ENCODE results near the gene CNTNAP2. TPM values are rescaled to one million over a fixed set of nuclear protein-coding genes. Genes with fewer than 3 reads are reported as not detected.

Gene CNTNAP2
- total RNA-seq, 1 experiment from 2014 or later: 42.5 TPM

GRCh38 chr7:146722986-146723385 lies 606.4 kb downstream of the CNTNAP2 start:
- ChIA-PET POLR2A (no interaction called here), CTCF (no interaction called here)
- TF ChIP-seq CTCF (IDR thresholded peaks at IDR 0.05; ENCODE audit: insufficient read depth in 1 of 2, low read depth in 1 of 2, low read length in 1 of 2, severe bottlenecking in 1 of 2, unreplicated experiment in 1 of 2): no peak
- Histone ChIP-seq H3K4me3 (ENCODE audit: low read depth, low read length) (no peak overlapping the region), H3K9me3 (no peaks in the 10 kb centered on the region), H3K27me3 (replicated peaks; ENCODE audit: control insufficient read depth, insufficient read depth, low read length) (no peaks in the 10 kb centered on the region), H3K36me3 (ENCODE audit: control insufficient read depth, insufficient read depth, low read length) (no peaks in the 10 kb centered on the region), H3K4me1 (no peaks in the 10 kb centered on the region)
- H3K4me1 Mint-ChIP-seq (ENCODE audit: low read depth, unreplicated experiment): no peaks in the 10 kb centered on the region
- H3K36me3 Mint-ChIP-seq (ENCODE audit: insufficient read depth, unreplicated experiment): no peaks in the 10 kb centered on the region
- no peak overlapping the region for H3K4me3 Mint-ChIP-seq (ENCODE audit: unreplicated experiment)
- intact Hi-C loops (cut with micrococcal nuclease; ENCODE audit: unreplicated experiment): no loop called here
- H3K27ac Mint-ChIP-seq (ENCODE audit: unreplicated experiment): no peak overlapping the region
- no peaks in the 10 kb centered on the region for H3K9me3 Mint-ChIP-seq (ENCODE audit: unreplicated experiment)
- no TSS peak for BruUV-seq (replicated peaks)
- H3K27me3 Mint-ChIP-seq (ENCODE audit: insufficient read depth, unreplicated experiment): peaks cover 3% of the 10 kb centered on the region
- DNase-seq: no peak

DNA sequence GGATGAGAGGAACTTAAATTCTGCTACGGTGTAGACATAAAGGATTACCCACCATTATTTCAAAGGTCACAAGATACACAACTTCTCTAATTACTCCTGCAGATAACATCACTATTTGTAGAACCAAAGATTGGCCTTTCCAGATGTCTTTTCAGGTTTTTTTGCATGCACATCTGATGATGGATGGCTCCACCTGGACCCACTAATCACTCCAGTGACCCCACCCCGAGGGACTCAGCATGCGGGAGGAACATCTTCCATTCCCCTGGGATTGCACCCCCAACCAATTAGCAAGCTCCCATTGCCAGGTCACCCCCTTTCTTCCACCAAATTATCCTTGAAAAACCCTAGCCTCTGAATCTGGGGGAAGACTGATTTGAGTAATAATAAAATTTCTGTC lies 608.9 kb downstream of the CNTNAP2 start:
- no TSS peak for BruUV-seq (replicated peaks)
- Mint-ChIP-seq H3K4me1 (ENCODE audit: low read depth, unreplicated experiment) (no peaks in the 10 kb centered on the region), H3K36me3 (ENCODE audit: insufficient read depth, unreplicated experiment) (no peaks in the 10 kb centered on the region), H3K4me3 (ENCODE audit: unreplicated experiment) (no peak overlapping the region), H3K9me3 (ENCODE audit: unreplicated experiment) (no peaks in the 10 kb centered on the region), H3K27me3 (ENCODE audit: insufficient read depth, unreplicated experiment) (peaks cover 3% of the 10 kb centered on the region), H3K27ac (ENCODE audit: unreplicated experiment) (no peak overlapping the region)
- POLR2A ChIA-PET: no interaction called here
- CTCF ChIA-PET: no interaction called here
- Histone ChIP-seq H3K9me3 (no peaks in the 10 kb centered on the region), H3K4me1 (no peaks in the 10 kb centered on the region), H3K4me3 (ENCODE audit: low read depth, low read length) (no peak overlapping the region), H3K36me3 (ENCODE audit: control insufficient read depth, insufficient read depth, low read length) (no peaks in the 10 kb centered on the region), H3K27me3 (replicated peaks; ENCODE audit: control insufficient read depth, insufficient read depth, low read length) (no peaks in the 10 kb centered on the region)
- TF ChIP-seq CTCF (IDR thresholded peaks at IDR 0.05; ENCODE audit: insufficient read depth in 1 of 2, low read depth in 1 of 2, low read length in 1 of 2, severe bottlenecking in 1 of 2, unreplicated experiment in 1 of 2): no peak
- no peak for DNase-seq
- intact Hi-C loops (cut with micrococcal nuclease; ENCODE audit: unreplicated experiment): no loop called here

DNA sequence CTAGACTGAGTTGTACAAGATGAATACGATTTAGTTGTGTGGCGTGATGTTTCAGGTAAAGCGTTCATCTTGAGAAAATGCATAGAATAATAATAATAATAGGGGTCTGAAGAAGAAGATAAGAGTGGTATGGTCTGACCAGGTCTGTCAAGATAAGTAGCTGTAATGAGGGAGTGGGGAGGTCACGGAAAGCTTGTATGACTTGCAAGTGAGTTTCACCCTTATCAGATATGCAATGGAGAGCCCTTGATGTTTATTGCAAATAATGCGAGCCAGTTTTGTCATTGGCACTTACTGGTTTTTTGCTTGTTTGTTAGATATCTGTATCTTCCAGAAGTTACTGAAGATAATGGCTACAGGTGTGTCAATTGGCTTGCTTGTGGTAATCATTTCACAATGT lies 611.5 kb downstream of the CNTNAP2 start:
- Histone ChIP-seq H3K4me1 (no peaks in the 10 kb centered on the region), H3K4me3 (ENCODE audit: low read depth, low read length) (no peak overlapping the region), H3K9me3 (no peaks in the 10 kb centered on the region), H3K27me3 (replicated peaks; ENCODE audit: control insufficient read depth, insufficient read depth, low read length) (no peaks in the 10 kb centered on the region), H3K36me3 (ENCODE audit: control insufficient read depth, insufficient read depth, low read length) (no peaks in the 10 kb centered on the region)
- Mint-ChIP-seq H3K27ac (ENCODE audit: unreplicated experiment) (no peak overlapping the region), H3K9me3 (ENCODE audit: unreplicated experiment) (no peaks in the 10 kb centered on the region), H3K27me3 (ENCODE audit: insufficient read depth, unreplicated experiment) (peaks cover 3% of the 10 kb centered on the region), H3K36me3 (ENCODE audit: insufficient read depth, unreplicated experiment) (no peaks in the 10 kb centered on the region), H3K4me3 (ENCODE audit: unreplicated experiment) (no peak overlapping the region), H3K4me1 (ENCODE audit: low read depth, unreplicated experiment) (no peaks in the 10 kb centered on the region)
- intact Hi-C loops (cut with micrococcal nuclease; ENCODE audit: unreplicated experiment): no loop called here
- no TSS peak for BruUV-seq (replicated peaks)
- CTCF ChIA-PET: no interaction called here
- POLR2A ChIA-PET: no interaction called here
- no peak for TF ChIP-seq CTCF (IDR thresholded peaks at IDR 0.05; ENCODE audit: insufficient read depth in 1 of 2, low read depth in 1 of 2, low read length in 1 of 2, severe bottlenecking in 1 of 2, unreplicated experiment in 1 of 2)
- DNase-seq: no peak

All from Caco-2 (cell line).